Activated gamma-delta T cell treated with anti-CD3 and anti-CD28 coated beads, Interleukin-2, amount 50 U/mL, for 16 hours (primary cell): ENCODE data around the gene TFRC.
"Not testable (repeated sequence)": the region's sequence is repeated elsewhere in the genome, so short reads cannot be mapped to it uniquely, and the experiment has no call there.

Experiments
- DNase-seq: peaks from one replicate; pipeline ENCODE4 v3.0.0-alpha.2; 2020; ENCODE audit warnings: low read depth

TFRC gene

DNA sequence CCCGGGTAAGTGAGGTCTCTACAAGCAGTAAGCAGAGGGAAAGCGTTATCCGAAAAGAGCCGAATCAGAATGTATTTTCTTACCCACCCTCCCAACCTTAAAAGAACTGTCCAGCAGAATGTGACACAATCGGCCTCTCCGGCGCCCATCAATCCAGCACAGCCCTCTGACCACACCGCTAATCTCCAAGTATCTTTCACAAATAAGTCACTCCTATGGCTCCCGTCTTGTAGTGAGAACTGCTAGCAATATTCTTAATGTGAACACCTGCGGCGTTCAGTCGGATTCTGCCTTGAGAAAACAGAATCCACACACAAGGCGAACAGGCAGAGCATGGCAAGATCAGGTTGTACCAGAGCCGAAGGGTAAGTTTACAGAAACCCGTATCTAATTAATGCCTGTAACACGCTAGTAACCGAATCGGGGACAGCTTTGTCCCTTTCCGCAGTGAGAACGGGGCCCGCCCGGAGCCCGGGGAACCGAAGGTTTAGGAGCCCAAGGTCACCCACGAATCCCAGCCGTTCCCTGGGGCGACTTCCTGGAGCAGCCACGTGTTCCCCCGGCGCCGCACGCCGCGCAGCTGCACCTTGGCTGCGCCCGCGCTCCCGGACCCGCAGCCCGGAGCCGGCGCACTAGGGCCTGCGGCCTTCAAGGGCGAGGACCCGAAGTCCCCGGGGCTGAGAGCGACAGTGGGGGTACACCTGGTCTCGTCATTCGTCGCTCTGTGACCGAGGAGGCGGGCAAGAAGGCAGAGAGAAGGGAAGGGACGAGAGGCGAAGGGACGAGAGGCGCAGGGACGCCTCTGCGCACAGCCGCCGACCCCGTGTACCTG, 672 bp downstream of the TFRC start:
- peak; percentile 20 for DNase-seq

DNA sequence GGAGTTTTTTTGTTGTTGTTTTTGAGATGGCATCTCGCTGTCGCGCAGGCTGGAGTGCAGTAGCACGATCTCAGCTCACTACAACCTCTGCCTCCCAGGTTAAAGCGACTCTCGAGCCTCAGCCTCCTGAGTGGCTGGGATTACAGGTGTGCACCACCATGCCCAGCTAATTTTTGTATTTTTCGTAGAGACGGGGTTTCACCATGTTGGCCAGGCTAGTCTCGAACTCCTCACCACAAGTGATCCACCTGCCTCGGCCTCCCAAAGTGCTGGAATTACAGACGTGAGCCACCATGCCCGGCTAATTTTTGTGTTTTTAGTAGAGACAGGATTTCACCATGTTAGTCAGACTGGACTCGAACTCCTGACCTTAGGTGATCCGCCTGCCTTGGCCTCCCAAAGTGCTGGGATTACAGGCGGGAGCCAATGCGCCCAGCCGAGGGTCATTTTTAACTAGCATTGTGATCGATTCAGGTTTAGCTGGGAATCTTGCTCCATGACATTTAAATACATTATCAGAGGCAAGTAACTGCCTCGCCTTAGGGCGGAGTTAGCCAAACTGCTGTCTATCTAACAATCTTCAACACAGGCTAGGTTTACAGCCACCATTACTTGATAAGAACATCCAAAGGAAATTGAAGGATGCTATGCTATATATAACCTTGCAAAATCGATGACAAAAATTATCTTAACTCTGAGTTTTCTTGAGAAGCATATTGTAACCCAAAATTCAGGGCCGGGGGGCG, 1.6 kb downstream of the TFRC start:
- not testable (repeated sequence) for DNase-seq

DNA sequence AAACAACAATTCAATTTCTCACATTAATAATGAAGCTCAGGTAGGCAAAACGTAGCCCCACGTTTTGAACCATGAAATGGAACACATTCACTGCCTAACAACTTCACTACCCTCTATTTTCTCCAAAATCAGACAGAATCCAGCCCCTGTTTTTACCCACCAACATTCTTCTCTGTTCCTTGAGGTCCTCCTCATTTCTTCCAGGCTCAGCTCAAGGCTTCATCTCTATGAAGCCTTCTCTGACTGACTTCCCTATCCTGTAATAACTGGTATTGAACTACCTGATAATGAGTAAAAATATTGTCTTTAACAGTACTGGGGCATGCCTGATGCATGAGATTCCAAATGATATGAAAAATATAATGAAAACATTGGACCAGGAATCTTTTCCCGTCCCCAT, 2.2 kb downstream of the TFRC start:
- no peak for DNase-seq

DNA sequence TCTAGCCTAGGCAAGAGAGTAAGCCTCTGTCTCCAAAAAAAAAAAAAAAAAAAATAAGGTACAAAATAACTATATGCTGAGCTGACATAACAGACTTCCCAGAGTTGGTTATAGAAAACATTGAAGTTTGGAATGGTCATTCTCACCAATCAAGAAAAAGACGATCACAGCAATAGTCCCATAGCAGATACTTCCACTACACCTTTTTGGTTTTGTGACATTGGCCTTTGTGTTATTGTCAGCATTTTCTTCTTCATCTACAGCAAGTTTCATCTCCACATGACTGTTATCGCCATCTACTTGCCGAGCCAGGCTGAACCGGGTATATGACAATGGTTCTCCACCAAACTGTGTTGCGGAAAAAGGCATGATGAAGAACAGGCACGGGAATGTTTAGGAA, 6.9 kb downstream of the TFRC start:
- DNase-seq: no peak

DNA sequence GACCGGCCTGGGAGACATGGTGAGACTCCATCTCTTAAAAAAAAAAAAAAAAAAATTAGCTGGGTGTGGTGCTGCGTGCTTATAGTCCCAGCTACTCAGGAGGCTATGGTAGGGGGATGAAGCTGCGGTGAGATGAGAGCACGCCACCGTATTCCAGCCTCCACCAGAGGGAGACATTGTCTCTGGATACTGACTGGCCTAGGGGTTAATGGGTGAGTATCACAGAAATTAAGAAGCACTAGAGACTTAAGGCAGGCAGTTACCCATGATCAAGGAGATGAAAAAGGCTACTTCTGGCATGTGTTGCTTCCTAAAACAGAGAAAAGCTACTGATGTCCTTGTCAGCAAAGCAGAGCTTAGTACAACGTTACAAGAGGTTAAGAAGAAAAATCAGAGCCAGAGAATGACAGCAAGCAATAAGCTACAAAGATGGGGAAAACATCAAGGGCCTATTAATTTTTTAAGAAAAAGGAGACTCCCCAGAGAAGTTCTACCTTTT, 8.6 kb downstream of the TFRC start:
- peak; percentile 45 for DNase-seq

DNA sequence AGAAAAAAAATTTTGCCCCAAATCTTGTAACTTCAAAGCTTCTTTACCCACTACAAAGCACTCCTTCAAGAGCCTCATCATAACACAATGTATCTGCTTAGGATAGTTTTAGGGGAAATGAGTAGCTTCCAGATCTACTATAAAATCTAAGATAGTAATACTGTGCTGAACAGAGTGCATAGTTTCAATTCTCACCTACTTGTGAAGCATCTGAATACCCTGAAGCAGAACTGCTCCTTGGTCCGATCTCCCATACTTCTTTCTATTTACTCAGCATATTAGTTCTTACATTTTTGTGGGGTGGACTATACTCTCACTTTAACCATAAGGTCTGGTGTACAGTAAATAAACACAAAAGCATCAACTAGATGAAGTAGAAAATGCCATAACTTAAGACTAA, 9.6 kb downstream of the TFRC start:
- DNase-seq: no peak

DNA sequence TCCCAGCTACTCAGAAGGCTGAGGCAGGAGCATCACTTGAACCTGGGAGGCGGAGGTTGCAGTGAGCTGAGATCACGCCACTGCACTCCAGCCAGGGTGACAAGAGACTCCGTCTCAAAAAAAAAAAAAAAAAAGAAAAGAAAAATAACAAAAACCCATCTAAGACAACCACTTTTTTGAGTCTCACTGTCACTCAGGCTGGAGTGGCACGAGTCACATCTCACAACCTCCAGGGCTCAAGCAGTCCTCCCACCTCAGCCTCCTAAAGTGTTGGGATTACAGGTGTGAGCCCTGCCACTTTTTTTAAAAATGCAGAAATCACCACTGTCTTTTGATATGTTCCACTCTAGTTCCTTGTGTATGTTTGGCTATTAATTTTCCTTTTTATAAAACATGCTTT, 13.1 kb downstream of the TFRC start:
- not testable (repeated sequence) for DNase-seq

DNA sequence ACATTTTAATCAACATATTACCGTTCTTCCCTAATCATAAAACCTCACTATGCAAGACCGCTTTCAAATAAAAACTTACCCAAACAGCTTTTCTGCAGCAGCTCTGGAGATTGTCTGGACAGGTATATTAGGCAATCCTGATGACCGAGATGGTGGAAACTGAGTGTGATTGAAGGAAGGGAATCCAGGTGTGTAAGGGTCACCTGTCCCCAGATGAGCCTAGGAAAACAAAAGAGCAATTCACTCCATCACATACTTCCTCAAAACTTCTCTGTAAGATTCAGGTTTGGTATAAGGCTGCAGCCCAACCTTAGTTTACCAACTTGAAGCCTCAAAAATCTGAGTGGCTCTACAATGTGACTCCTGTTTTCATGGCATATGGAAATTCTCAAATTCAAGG, 14.5 kb downstream of the TFRC start:
- no peak for DNase-seq

DNA sequence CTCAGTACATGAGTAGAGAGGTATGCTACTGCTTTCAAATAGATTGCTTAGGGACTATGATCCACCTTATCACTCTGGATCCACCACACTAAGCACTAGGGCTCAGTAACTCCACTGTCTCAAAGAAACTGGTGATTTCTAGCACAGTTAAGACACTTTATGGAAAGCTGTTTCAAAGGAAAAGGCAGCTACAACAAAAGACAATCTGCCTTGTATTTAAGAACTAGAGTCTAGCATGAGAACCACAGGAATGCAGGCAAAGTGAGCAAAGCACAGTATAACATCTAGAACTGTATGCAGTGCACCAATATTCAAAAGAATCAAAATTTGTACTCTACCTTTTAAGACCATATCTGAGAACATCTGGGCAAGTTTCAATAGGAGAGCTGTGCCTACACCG, 17.9 kb downstream of the TFRC start:
- DNase-seq: no peak

DNA sequence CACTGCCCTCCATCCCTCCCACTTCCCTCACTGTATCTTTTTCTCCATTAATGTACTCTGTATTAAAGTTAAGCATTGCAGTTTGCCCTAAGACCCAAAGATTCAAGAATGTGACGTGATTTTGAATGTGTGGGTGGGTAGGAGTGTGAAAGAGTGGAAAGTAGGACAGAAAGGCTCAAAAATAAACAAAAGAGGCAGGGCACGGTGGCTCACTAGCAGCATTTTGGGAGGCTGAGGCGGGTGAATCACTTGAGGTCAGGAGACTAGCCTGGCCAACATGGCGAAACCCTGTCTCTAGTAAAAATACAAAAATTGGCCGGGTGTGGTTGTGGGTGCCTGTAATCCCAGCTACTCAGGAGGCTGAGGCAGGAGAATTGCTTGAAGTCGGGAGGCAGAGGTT, 18.4 kb downstream of the TFRC start:
- DNase-seq: no peak

DNA sequence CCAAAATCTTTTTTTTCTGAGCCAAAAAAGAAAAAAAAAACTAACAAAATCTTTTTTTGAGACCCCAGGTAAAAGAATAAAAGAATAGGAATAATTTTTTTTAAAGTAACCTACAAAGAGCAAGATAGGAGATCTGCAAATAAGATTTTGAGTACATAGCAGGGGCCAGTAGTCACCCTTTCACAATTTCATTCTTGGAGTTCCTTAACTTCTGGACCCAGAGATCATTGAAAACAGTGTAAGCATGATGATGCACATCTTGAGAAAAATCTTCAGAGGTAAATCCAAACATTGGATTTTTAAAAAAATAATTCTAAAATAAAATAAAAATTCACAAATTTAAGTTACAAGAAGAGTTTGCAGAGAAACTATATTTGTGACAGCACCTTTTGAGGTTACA, 18.8 kb downstream of the TFRC start:
- DNase-seq: no peak

DNA sequence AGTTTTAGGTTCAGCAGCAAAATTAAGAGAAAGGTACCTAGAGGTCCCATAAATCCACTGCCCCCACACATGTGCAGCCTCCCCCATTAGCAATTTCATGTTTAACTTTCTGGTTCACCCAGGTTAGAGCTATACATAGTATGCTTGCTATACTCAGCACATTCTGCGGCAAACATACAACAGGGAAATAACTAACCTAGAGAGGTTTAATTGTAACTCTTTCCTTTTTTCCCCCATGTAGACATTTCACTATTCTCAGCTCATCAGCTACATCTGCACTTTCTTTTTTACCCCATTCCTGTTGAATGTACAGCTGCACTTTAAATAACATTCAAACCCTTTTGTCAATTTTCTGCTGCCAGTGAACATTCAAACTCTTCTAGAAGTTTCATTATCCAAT, 21.1 kb downstream of the TFRC start:
- DNase-seq: no peak

DNA sequence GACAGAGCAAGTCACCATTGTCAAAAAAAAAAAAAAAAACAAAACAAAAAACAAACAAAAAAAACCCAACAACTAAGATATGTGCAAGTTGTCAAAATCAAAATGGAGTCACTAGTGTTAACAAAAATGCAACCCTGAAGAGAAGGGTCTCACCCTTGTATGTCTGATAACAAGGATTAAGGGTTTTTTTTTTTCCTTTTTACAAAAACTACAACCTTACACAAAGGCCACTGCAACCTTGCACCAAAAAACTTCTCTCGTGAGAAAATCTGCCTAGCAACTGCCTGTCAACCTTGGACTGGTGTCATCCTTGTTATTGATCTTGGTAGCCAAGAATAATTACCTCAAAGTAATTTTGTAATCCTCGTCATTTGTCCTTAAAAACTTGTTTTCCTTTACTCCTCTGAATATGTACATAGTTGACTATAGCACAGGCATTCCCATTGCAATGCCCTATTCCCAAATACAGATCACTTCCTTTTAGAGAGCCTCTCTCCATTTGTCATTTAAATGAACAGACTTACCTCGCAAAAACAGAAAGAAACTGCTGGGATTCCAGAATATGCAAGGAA, 24.0 kb downstream of the TFRC start:
- DNase-seq: no peak

DNA sequence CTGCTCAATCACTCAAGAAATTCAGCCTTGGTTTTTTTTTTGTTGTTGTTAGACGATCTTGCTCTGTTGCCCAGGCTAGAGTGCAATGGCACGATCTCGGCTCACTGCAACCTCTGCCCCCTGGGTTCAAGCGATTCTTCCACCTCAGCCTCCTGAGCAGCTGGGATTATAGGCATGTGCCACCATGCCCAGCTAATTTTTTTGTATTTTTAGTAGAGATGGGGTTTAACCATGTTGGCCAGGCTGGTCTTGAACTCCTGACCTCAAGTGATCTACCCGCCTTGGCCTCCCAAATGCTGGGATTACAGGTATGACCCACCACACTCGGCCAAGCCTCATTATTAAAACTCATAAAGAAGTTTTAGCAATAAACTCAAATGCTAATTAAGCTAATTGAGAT, 25.5 kb downstream of the TFRC start:
- DNase-seq: not testable (repeated sequence)

DNA sequence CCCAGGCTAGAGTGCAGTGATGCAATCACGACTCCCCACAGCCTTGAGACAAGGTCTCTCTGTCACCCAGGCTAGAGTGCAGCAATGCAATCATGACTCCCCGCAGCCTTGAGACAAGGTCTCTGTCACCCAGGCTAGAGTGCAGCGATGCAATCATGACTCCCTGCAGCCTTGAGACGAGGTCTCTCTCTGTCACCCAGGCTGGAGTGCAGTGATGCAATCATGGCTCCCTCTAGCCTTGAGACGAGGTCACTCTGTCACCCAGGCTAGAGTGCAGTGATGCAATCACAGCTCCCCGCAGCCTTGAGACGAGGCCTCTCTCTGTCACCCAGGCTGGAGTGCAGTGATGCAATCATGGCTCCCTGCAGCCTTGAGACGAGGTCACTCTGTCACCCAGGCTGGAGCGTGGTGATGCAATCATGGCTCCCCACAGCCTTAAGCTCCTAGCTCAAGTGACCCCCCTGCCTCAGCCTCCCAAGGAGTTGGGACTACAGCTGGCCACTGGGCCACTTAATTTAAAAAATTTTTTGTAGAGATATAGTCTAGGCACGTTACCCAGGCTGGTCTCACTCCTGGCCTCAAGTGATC, 26.1 kb downstream of the TFRC start:
- no peak for DNase-seq

DNA sequence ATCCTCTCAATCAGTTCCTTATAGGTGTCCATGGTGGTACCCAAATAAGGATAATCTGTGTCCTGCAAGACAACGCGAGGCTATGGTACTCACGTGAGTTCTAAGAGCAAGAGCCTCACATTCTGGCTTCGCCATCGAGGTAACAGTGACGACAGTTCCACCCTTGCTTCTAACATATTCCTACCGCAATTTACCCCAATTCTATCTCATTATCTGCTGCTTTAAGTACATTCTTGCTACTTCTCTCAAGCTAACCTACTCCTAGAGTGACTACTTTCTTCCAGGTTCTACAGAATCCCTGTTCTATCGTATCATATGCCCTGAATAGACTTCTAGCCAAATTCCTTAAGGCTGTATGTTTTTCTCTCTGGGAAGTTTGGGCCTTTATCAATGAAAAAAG, 26.6 kb downstream of the TFRC start:
- DNase-seq: no peak

DNA sequence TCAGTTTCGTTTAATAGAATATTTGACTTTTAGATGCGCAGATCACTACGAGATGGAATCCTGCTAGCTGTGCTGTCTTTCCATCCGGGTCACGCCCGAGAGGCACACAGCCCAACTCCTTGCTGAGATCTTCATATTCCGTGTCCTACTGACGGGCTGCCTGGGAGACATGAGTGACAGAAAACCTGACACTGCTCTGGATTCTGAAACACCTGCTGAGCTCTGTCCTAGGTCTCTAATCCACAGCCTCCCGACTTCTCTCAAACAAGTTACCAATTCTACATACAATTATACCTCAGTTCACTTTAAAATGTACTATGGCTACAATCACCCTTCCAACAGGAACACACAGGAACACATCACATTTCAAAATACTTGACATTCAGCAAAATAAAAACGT, 27.2 kb downstream of the TFRC start:
- DNase-seq: no peak

DNA sequence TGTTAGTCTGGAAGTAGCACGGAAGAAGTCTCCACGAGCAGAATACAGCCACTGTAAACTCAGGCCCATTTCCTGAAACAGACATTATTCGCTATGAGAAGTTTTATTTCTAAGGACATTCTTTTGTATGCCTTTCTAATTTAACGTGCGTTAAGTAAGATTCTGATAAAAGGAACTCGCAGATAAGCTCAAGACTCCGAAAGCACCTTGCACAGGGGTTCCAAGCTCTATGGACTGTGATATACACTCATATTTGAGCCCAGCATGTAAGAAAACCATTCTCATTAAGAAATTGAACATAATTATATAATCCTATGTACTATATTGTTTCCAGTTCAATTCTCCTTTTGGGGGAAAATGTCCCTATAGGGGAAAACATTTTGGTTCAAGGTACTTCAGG, 28.4 kb downstream of the TFRC start:
- no peak for DNase-seq

DNA sequence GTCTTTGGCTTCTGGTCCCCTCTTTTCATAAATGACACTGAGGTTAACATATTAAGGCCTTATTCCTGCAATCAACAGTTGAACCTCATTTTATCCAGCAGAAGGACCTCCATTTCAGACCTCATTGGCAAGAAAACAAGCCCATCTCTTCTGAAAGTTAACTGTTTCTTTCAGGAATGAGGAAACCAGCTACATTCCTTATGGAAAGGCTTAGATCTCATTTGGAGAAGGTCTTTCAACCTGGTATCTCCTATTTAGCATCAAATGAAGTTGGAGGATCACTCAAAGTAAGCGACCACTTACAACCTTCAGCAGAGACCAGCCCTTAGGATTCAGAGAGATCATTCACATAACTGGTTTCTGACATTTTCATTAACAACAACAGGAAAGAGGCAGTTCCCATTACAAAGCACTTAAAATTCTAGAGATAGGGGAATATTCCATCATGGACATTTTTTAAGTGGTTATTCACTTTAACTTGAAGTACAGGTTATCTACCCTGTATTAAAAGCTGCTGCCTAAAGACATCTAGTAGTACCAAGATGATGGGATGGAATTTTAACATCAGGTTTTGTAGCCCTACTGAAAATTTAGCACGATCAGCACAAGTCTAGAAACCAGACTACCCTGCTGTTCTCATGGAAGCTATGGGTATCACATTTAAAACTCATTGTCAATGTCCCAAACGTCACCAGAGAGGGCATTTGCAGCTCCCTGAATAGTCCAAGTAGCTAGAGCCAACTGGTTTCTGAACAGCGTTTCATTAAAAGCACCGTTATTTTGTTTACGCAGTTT, 30.4 kb downstream of the TFRC start:
- DNase-seq: no peak

DNA sequence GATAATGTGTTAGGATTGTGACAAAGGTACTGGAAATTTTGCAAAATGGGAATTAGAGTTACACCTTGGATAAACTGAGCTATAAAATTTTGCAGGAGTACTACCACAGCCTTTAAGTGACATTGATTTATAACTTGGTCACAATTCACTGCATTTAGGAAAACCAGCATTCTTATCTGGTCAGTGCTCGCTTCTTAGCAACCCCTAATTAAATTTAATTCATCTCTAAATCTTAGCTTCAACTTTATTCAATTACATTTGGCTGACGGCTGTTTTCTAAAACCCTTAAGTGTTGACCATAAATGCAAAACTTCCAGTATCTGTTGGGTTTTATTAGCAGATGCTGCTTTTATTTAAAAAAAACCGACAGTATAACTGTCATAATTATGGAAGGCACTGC, 31.3 kb downstream of the TFRC start:
- DNase-seq: no peak

DNA sequence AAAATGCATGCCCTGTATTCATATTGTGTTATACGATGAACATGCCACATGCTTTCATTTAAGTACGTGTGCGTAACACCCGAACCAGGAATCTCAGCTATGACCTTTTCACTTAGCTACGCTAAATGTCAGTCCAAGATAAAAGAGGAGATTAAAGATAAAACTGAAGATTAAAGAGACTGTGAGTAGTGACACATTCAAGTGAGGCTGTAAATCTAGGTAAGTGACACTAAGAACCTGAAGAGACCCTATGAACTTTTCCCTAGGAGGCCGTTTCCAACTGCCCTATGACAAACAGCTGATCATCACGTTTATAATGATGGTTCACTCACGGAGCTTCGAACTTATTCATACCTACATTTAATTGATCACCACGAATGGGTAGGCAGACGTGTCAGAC, 32.2 kb downstream of the TFRC start:
- DNase-seq: no peak
